A172 (cell line): ENCODE data around the gene FAM210B. TPM values are rescaled to one million over a fixed set of nuclear protein-coding genes. Genes with fewer than 3 reads are reported as not detected.
"Not testable (repeated sequence)": the region's sequence is repeated elsewhere in the genome, so short reads cannot be mapped to it uniquely, and the experiment has no call there.

Source experiments
- DNase-seq: peaks from one replicate; pipeline ENCODE4 v3.0.0-alpha.2; 2015; ENCODE audit warnings: low spot score
- total RNA-seq: library from RNA; depleted of rRNA; stranded (reverse); fragments of >200 nt; shearing (Covaris generic); gene quantifications from 2 replicates; pipeline ENCODE4 v1.2.3, GENCODE V29; 2014

FAM210B gene
- total RNA-seq, 1 experiment from 2014 or later: 42.3 TPM

GRCh38 chr20:56360908-56361205, 2.1 kb downstream of the FAM210B start:
- no peak for DNase-seq

GRCh38 chr20:56361900-56362299, 3.1 kb downstream of the FAM210B start:
- DNase-seq: no peak

GRCh38 chr20:56362833-56363413, 4.1 kb downstream of the FAM210B start:
- no peak for DNase-seq

GRCh38 chr20:56363491-56363890, 4.7 kb downstream of the FAM210B start:
- no peak for DNase-seq

- no peak for DNase-seq
These were observed 9.8 kb downstream of the FAM210B start for GRCh38 chr20:56368351-56369134.

GRCh38 chr20:56369179-56369578, 10.4 kb downstream of the FAM210B start:
- no peak for DNase-seq

- no peak for DNase-seq
These were observed 13.2 kb downstream of the FAM210B start for GRCh38 chr20:56371977-56372376.

- no peak for DNase-seq
These were observed 14.1 kb downstream of the FAM210B start for GRCh38 chr20:56372850-56373249.

- DNase-seq: peak; percentile 85
These were observed 15.2 kb downstream of the FAM210B start for GRCh38 chr20:56373942-56374341.

- DNase-seq: no peak
These were observed 17.6 kb downstream of the FAM210B start for GRCh38 chr20:56376331-56376730.

- DNase-seq: no peak
These were observed 19.6 kb downstream of the FAM210B start for GRCh38 chr20:56378386-56378785.

GRCh38 chr20:56380375-56380774, 21.6 kb downstream of the FAM210B start:
- peak; percentile 59 for DNase-seq

- DNase-seq: no peak
These were observed 22.7 kb downstream of the FAM210B start for GRCh38 chr20:56381501-56381900.

- DNase-seq: no peak
These were observed 23.9 kb downstream of the FAM210B start for GRCh38 chr20:56382696-56383095.

GRCh38 chr20:56383334-56383733, 24.6 kb downstream of the FAM210B start:
- DNase-seq: no peak

- no peak for DNase-seq
These were observed 26.4 kb downstream of the FAM210B start for GRCh38 chr20:56385130-56385529.

- DNase-seq: no peak
These were observed 27.4 kb downstream of the FAM210B start for GRCh38 chr20:56386219-56386618.

GRCh38 chr20:56388882-56389281, 30.1 kb downstream of the FAM210B start:
- DNase-seq: no peak

GRCh38 chr20:56389807-56390206, 31.0 kb downstream of the FAM210B start:
- DNase-seq: no peak

- not testable (repeated sequence) for DNase-seq
These were observed 31.6 kb downstream of the FAM210B start for GRCh38 chr20:56390396-56390795.

- peak; percentile 7 for DNase-seq
These were observed 32.3 kb downstream of the FAM210B start for GRCh38 chr20:56391037-56391436.

GRCh38 chr20:56391596-56392131, 32.9 kb downstream of the FAM210B start:
- DNase-seq: peak; percentile 19

GRCh38 chr20:56392132-56392880, 33.5 kb downstream of the FAM210B start, which contains the start of the genes AURKA and CSTF1:
AURKA (minus strand) TSS chr20:56392215; CDS start chr20:56388197, 4,018 bp downstream.
CSTF1 (plus strand) TSS chr20:56392645; CDS start chr20:56395553, 2,908 bp downstream.
- DNase-seq: peak; percentile 99
